GM23338 (cell line): ENCODE results near the gene SEMA4F. TPM values are rescaled to one million over a fixed set of nuclear protein-coding genes. Genes with fewer than 3 reads are reported as not detected.

ENCODE experiments used
- ATAC-seq: fragments of 200-7000 bp; cut with Tn5 transposase; 3 replicates; pipeline ENCODE4 v1.9.1; 2020
- DNase-seq: peaks from one replicate; pipeline ENCODE4 v3.0.0-alpha.2; 2015; ENCODE audit warnings: low spot score
- H2AFZ ChIP-seq: fragments of 200-600 bp; sonication (generic); 2 replicates; pipeline ENCODE4 v1.8.0; 2016; ENCODE audit warnings: antibody characterized with exemption, mild to moderate bottlenecking, moderate library complexity
- H3F3A ChIP-seq: fragments of 200-600 bp; sonication (generic); replicated peaks from 2 replicates; pipeline ENCODE4 v1.8.0; 2017; ENCODE audit warnings: antibody characterized with exemption, mixed run types, low read depth
- H3K27ac ChIP-seq: fragments of 200-600 bp; sonication (generic); 2 replicates; pipeline ENCODE4 v1.6.1; 2016; ENCODE audit warnings: low read depth
- H3K27me3 ChIP-seq: fragments of 200-600 bp; sonication (generic); 2 replicates; pipeline ENCODE4 v1.8.0; 2016; ENCODE audit warnings: mild to moderate bottlenecking, mixed run types, moderate library complexity; ENCODE audit not compliant: insufficient read depth
- H3K36me3 ChIP-seq: fragments of 200-600 bp; sonication (generic); 2 replicates; pipeline ENCODE4 v1.8.0; 2016; ENCODE audit warnings: mild to moderate bottlenecking; ENCODE audit not compliant: insufficient read depth
- H3K4me1 ChIP-seq: fragments of 200-600 bp; sonication (generic); 2 replicates; pipeline ENCODE4 v1.8.0; 2016; ENCODE audit warnings: mild to moderate bottlenecking, moderate library complexity; ENCODE audit not compliant: insufficient read depth
- H3K4me2 ChIP-seq: fragments of 200-600 bp; sonication (generic); 2 replicates; pipeline ENCODE4 v1.7.1; 2017; ENCODE audit warnings: mixed run types
- H3K4me3 ChIP-seq: fragments of 200-600 bp; sonication (generic); 2 replicates; pipeline ENCODE4 v1.6.1; 2016; ENCODE audit warnings: mixed run types
- H3K79me2 ChIP-seq: fragments of 200-600 bp; sonication (generic); replicated peaks from 2 replicates; pipeline ENCODE4 v1.8.0; 2017; ENCODE audit warnings: mild to moderate bottlenecking; ENCODE audit not compliant: insufficient read depth
- H3K9me2 ChIP-seq: fragments of 200-600 bp; sonication (generic); 2 replicates; pipeline ENCODE4 v1.8.0; 2017; ENCODE audit not compliant: insufficient read depth
- H4K20me1 ChIP-seq: fragments of 200-600 bp; sonication (generic); replicated peaks from 2 replicates; pipeline ENCODE4 v1.8.0; 2017; ENCODE audit warnings: mild to moderate bottlenecking; ENCODE audit not compliant: insufficient read depth
- H3K27ac Mint-ChIP-seq: 2 replicates; pipeline ENCODE4 v1.8.0; 2020; ENCODE audit warnings: inconsistent platforms, mild to moderate bottlenecking, moderate library complexity, mixed read lengths
- H3K27me3 Mint-ChIP-seq: 3 replicates; pipeline ENCODE4 v1.8.0; 2022; ENCODE audit warnings: low read depth, mild to moderate bottlenecking, moderate library complexity, mixed read lengths, inconsistent platforms; ENCODE audit not compliant: insufficient read depth, poor library complexity
- H3K36me3 Mint-ChIP-seq: 3 replicates; pipeline ENCODE4 v1.8.0; 2021; ENCODE audit warnings: low read depth, mild to moderate bottlenecking, inconsistent platforms, moderate library complexity, mixed read lengths
- H3K4me1 Mint-ChIP-seq: 3 replicates; pipeline ENCODE4 v1.8.0; 2020; ENCODE audit warnings: mild to moderate bottlenecking, inconsistent platforms, mixed read lengths
- H3K4me3 Mint-ChIP-seq: 3 replicates; pipeline ENCODE4 v1.8.0; 2021; ENCODE audit warnings: moderate library complexity, mild to moderate bottlenecking, inconsistent platforms, mixed read lengths
- H3K9me3 Mint-ChIP-seq: 3 replicates; pipeline ENCODE4 v1.8.0; 2020; ENCODE audit warnings: moderate library complexity, mild to moderate bottlenecking, inconsistent platforms, mixed read lengths
- CTCF ChIP-seq, 2 experiments: fragments of 200-600 bp in 1 of 2; sonication (generic) in 1 of 2; conservative IDR thresholded peaks; 2 replicates each; pipeline versions ENCODE4 v1.5.1 to v1.6.1; 2016 to 2017; ENCODE audit warnings: antibody characterized with exemption in 2 of 2, low read depth in 2 of 2, mild to moderate bottlenecking in 2 of 2, moderate library complexity in 1 of 2
- EZH2 ChIP-seq: fragments of 200-600 bp; sonication (generic); IDR thresholded peaks from one replicate; pipeline ENCODE4 v1.8.0; 2017; ENCODE audit warnings: antibody characterized with exemption, mild to moderate bottlenecking, low read depth; ENCODE audit not compliant: unreplicated experiment
- EZH2phosphoT487 ChIP-seq: fragments of 200-600 bp; sonication (generic); IDR thresholded peaks from one replicate; pipeline ENCODE4 v1.8.1; 2018; ENCODE audit warnings: antibody characterized with exemption; ENCODE audit not compliant: unreplicated experiment
- POLR2AphosphoS5 ChIP-seq: IDR thresholded peaks from 2 replicates; pipeline ENCODE4 v1.6.1; 2016; ENCODE audit warnings: antibody characterized with exemption, low read depth
- STAT1 ChIP-seq: IDR thresholded peaks from one replicate; pipeline ENCODE4 v1.6.1; 2016; ENCODE audit warnings: antibody characterized with exemption; ENCODE audit not compliant: unreplicated experiment
- ZNF114 ChIP-seq: fragments of 250-450 bp; sonication (Bioruptor Pico); IDR thresholded peaks from 2 replicates; pipeline ENCODE4 v1.5.0; 2020; ENCODE audit warnings: mild to moderate bottlenecking, moderate library complexity
- ZNF331 ChIP-seq: fragments of 250-450 bp; sonication (Bioruptor Pico); IDR thresholded peaks from 2 replicates; pipeline ENCODE4 v1.5.0; 2020; ENCODE audit warnings: low read depth, mild to moderate bottlenecking, moderate library complexity
- ZNF462 ChIP-seq: fragments of 250-450 bp; sonication (Bioruptor Pico); IDR thresholded peaks from 2 replicates; pipeline ENCODE4 v1.5.0; 2020; ENCODE audit warnings: mild to moderate bottlenecking, moderate library complexity
- polyA plus RNA-seq: library from polyadenylated mRNA; unstranded; fragments of >200 nt; fragmentation: Nextera tagmentation; extraction: Ambion mirVana; gene quantifications from 2 replicates; pipeline ENCODE4 v1.2.1, GENCODE V29; 2016
- total RNA-seq: library from RNA; depleted of rRNA; stranded (reverse); fragments of >200 nt; shearing (Covaris generic); gene quantifications from 2 replicates; pipeline ENCODE4 v1.2.3, GENCODE V29; 2014

SEMA4F gene
- total and polyA plus RNA-seq, 2 experiments from 2014 or later, result 2.2 to 3.2 TPM

GRCh38 chr2:74668087-74668486 is 14.0 kb downstream of the SEMA4F start (continued):
- TF ChIP-seq EZH2, result no peak
- TF ChIP-seq ZNF462 (CRISPR knock-in tag), result no peak
- no peak for TF ChIP-seq STAT1
- TF ChIP-seq EZH2phosphoT487, result no peak
- no peak for TF ChIP-seq ZNF114
- no peak for TF ChIP-seq CTCF (conservative IDR thresholded peaks at IDR 0.05; ENCODE audit: low read depth in 2 of 2)

- Mint-ChIP-seq H3K4me3 (no peak overlapping the region), H3K36me3 (no peaks in the 10 kb centered on the region), H3K4me1 (no peaks in the 10 kb centered on the region), H3K9me3 (no peaks in the 10 kb centered on the region), H3K27me3 (peaks cover 2% of the 10 kb centered on the region), H3K27ac (no peak overlapping the region)
- Histone ChIP-seq H3K36me3 (no peaks in the 10 kb centered on the region), H3K4me1 (no peaks in the 10 kb centered on the region), H4K20me1 (no peaks in the 10 kb centered on the region), H3K27me3 (no peaks in the 10 kb centered on the region), H3K4me3 (no peak overlapping the region), H3K79me2 (no peaks in the 10 kb centered on the region), H3K27ac (no peak overlapping the region), H3F3A (no peaks in the 10 kb centered on the region), H2AFZ (no peak overlapping the region), H3K4me2 (no peak overlapping the region), H3K9me2 (no peaks in the 10 kb centered on the region)
- DNase-seq (no peak), ATAC-seq (no peak)
- TF ChIP-seq ZNF331 (no peak), POLR2AphosphoS5 (no peak), STAT1 (no peak)
Observed at GRCh38 chr2:74670263-74670662, 16.2 kb downstream of the SEMA4F start.
